ENCODE data around the gene PCDHGA9. TPM values are rescaled to one million over a fixed set of nuclear protein-coding genes. Genes with fewer than 3 reads are reported as not detected.

PCDHGA9 gene
- total RNA-seq, 1 donor = 4.7 TPM

- TF ChIP-seq, protein P1, sequence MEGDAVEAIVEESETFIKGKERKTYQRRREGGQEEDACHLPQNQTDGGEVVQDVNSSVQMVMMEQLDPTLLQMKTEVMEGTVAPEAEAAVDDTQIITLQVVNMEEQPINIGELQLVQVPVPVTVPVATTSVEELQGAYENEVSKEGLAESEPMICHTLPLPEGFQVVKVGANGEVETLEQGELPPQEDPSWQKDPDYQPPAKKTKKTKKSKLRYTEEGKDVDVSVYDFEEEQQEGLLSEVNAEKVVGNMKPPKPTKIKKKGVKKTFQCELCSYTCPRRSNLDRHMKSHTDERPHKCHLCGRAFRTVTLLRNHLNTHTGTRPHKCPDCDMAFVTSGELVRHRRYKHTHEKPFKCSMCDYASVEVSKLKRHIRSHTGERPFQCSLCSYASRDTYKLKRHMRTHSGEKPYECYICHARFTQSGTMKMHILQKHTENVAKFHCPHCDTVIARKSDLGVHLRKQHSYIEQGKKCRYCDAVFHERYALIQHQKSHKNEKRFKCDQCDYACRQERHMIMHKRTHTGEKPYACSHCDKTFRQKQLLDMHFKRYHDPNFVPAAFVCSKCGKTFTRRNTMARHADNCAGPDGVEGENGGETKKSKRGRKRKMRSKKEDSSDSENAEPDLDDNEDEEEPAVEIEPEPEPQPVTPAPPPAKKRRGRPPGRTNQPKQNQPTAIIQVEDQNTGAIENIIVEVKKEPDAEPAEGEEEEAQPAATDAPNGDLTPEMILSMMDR (IDR thresholded peaks at IDR 0.05; ENCODE audit: insufficient read depth, low read depth, low read length) = peak; percentile 81
- peak within 1 kb of the TSS; percentile 53 for H3K4me3 ChIP-seq (ENCODE audit: low read depth, low read length)
- DNase-seq (ENCODE audit: low read depth) = peak; percentile 85
Measured at GRCh38 chr5:141417494-141418172, 15.1 kb downstream of the PCDHGA9 start, which contains the start of gene PCDHGB7. PCDHGB7 (plus strand) TSS chr5:141417677; CDS start chr5:141417860, 183 bp downstream.

- DNase-seq (ENCODE audit: low read depth) = no peak
- TF ChIP-seq, protein P1 (IDR thresholded peaks at IDR 0.05; ENCODE audit: insufficient read depth, low read depth, low read length) = no peak
- H3K4me3 ChIP-seq (ENCODE audit: low read depth, low read length) = no peak overlapping the region
Measured at GRCh38 chr5:141419074-141419880, 16.7 kb downstream of the PCDHGA9 start.

DNA sequence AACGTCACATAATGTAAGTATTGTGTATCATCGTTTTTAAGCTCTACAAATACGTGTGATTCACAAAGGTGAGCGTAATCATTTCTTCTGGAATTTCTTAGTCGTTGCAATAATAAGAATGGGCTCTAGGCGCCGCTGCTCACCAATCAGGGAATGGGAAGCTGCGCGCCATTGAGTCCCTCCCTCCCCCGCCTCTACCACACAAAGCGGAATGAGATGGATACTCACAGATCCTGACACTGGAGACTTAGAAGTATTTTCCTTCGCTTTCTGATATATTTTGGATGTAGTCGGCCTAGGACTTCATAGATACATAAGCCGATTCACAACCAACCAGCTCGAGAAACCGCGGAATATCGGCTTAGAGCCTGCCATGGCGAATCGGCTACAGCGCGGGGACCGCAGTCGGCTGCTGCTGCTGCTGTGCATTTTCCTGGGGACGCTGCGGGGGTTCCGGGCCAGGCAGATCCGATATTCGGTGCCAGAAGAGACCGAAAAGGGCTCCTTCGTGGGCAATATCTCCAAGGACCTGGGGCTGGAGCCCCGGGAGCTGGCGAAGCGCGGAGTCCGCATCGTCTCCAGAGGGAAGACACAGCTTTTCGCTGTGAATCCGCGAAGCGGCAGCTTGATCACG lies 18.4 kb downstream of the PCDHGA9 start, which contains the start of gene PCDHGA11:
Gene PCDHGA11 (plus strand): TSS at position 197 of the 634 bp plus-strand sequence. CDS start 177 bp downstream, at position 374.
- DNase-seq (ENCODE audit: low read depth) = peak; percentile 71

DNA sequence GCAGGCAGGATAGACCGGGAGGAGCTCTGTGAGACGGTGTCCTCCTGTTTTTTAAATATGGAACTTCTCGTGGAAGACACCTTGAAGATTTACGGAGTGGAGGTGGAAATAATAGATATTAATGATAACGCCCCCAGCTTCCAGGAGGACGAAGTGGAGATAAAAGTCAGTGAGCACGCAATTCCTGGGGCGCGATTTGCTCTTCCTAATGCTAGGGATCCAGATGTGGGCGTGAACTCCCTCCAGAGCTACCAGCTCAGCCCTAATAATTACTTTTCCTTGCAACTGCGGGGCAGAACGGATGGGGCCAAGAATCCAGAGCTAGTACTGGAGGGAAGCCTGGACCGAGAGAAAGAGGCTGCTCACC lies 18.9 kb downstream of the PCDHGA9 start:
- peak overlapping the region; percentile 68 for H3K4me3 ChIP-seq (ENCODE audit: low read depth, low read length)
- peak; percentile 8 for DNase-seq (ENCODE audit: low read depth)
- TF ChIP-seq, protein P1 (IDR thresholded peaks at IDR 0.05; ENCODE audit: insufficient read depth, low read depth, low read length) = no peak

More for the DNA sequence above, 18.4 kb downstream of the PCDHGA9 start, which contains the start of gene PCDHGA11:
- H3K4me3 ChIP-seq (ENCODE audit: low read depth, low read length) = peak within 1 kb of the TSS; percentile 68
- TF ChIP-seq, protein P1 (IDR thresholded peaks at IDR 0.05; ENCODE audit: insufficient read depth, low read depth, low read length) = peak; percentile 70

DNA sequence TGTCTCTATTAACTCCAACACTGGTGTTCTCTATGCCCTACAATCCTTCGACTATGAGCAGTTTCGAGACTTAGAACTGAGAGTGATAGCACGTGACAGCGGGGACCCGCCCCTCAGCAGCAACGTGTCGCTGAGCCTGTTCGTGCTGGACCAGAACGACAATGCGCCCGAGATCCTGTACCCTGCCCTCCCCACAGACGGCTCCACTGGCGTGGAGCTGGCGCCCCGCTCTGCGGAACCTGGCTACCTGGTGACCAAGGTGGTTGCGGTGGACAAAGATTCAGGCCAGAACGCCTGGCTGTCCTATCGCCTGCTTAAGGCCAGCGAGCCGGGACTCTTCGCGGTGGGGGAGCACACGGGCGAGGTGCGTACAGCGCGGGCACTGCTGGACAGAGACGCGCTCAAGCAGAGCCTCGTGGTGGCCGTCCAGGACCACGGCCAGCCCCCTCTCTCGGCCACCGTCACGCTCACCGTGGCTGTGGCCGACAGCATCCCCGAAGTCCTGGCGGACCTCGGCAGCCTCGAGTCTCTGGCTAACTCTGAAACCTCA lies 20.2 kb downstream of the PCDHGA9 start:
- no peak overlapping the region for H3K4me3 ChIP-seq (ENCODE audit: low read depth, low read length)
- TF ChIP-seq, protein P1 (IDR thresholded peaks at IDR 0.05; ENCODE audit: insufficient read depth, low read depth, low read length) = no peak
- DNase-seq (ENCODE audit: low read depth) = no peak

GRCh38 chr5:141427783-141428426 lies 25.3 kb downstream of the PCDHGA9 start:
- TF ChIP-seq, protein P1 (IDR thresholded peaks at IDR 0.05; ENCODE audit: insufficient read depth, low read depth, low read length) = no peak
- no peak for DNase-seq (ENCODE audit: low read depth)
- H3K4me3 ChIP-seq (ENCODE audit: low read depth, low read length) = no peak overlapping the region

Measured in fibroblast of villous mesenchyme (primary cell).